Measurements from ENCODE around the gene NOX3. TPM values are rescaled to one million over a fixed set of nuclear protein-coding genes. Genes with fewer than 3 reads are reported as not detected.
A peak's percentile ranks its signal among the peaks of the same experiment; 100 is the strongest.
"Not testable (repeated sequence)": the region's sequence is repeated elsewhere in the genome, so short reads cannot be mapped to it uniquely, and the experiment has no call there.

The NOX3 gene
- total RNA-seq, 1 donor, result not detected

GRCh38 chr6:155452576-155452975, 3.1 kb downstream of the NOX3 start:
- Histone ChIP-seq H4K20me1 (ENCODE audit: insufficient read depth, low read length) (no peaks in the 10 kb centered on the region), H3K4me3 (ENCODE audit: insufficient read depth, low read length) (no peak overlapping the region), H3K4me1 (ENCODE audit: insufficient read depth, low read length) (peaks cover 9% of the 10 kb centered on the region), H3K4me2 (ENCODE audit: insufficient read depth, low read length) (no peak overlapping the region), H3K27me3 (ENCODE audit: insufficient read depth, low read length) (no peaks in the 10 kb centered on the region), H3K36me3 (ENCODE audit: insufficient read depth, low read length) (no peaks in the 10 kb centered on the region), H3K27ac (ENCODE audit: low read depth, low read length) (no peak overlapping the region), H2AFZ (ENCODE audit: low read length) (no peak overlapping the region), H3K79me2 (ENCODE audit: insufficient read depth, low read length) (no peaks in the 10 kb centered on the region), H3K9me3 (ENCODE audit: low read depth, low read length) (no peaks in the 10 kb centered on the region)
- no peak for TF ChIP-seq CTCF (IDR thresholded peaks at IDR 0.05; ENCODE audit: extremely low read depth, low read depth, low read length)
- no peak for DNase-seq (ENCODE audit: insufficient read length, low spot score, missing footprints)

GRCh38 chr6:155451530-155451929, 4.1 kb downstream of the NOX3 start:
- H3K27ac ChIP-seq (ENCODE audit: low read depth, low read length); H3K9me3 ChIP-seq (ENCODE audit: low read depth, low read length); H3K36me3 ChIP-seq (ENCODE audit: insufficient read depth, low read length); H3K79me2 ChIP-seq (ENCODE audit: insufficient read depth, low read length); DNase-seq (ENCODE audit: insufficient read length, low spot score, missing footprints); H3K4me3 ChIP-seq (ENCODE audit: insufficient read depth, low read length); H3K27me3 ChIP-seq (ENCODE audit: insufficient read depth, low read length); H3K4me1 ChIP-seq (ENCODE audit: insufficient read depth, low read length); H3K4me2 ChIP-seq (ENCODE audit: insufficient read depth, low read length); H2AFZ ChIP-seq (ENCODE audit: low read length); H4K20me1 ChIP-seq (ENCODE audit: insufficient read depth, low read length): not testable (repeated sequence)

DNA sequence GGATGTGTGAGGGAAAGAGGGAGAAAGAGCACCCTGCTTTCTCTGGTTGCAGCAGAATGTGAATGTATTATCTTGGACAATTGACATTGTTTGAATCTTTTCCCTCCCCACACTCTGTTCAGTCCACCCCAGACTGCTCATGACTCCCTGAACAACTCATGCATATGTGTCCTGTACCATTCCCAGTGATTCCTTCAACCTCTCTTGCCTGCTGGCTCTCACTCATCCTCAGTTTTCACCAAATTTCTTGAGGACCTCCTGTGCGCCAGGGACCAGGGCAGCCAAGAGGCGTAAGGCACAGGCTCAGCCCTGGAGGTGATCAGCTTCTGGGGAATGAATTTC, 5.4 kb downstream of the NOX3 start:
- Histone ChIP-seq H3K79me2 (ENCODE audit: insufficient read depth, low read length) (no peaks in the 10 kb centered on the region), H3K4me2 (ENCODE audit: insufficient read depth, low read length) (no peak overlapping the region), H3K4me1 (ENCODE audit: insufficient read depth, low read length) (peaks cover 9% of the 10 kb centered on the region), H3K27me3 (ENCODE audit: insufficient read depth, low read length) (no peaks in the 10 kb centered on the region), H3K4me3 (ENCODE audit: insufficient read depth, low read length) (no peak overlapping the region), H3K9me3 (ENCODE audit: low read depth, low read length) (no peaks in the 10 kb centered on the region), H2AFZ (ENCODE audit: low read length) (peak overlapping the region; percentile 34), H4K20me1 (ENCODE audit: insufficient read depth, low read length) (no peaks in the 10 kb centered on the region), H3K27ac (ENCODE audit: low read depth, low read length) (no peak overlapping the region), H3K36me3 (ENCODE audit: insufficient read depth, low read length) (no peaks in the 10 kb centered on the region)
- no peak for DNase-seq (ENCODE audit: insufficient read length, low spot score, missing footprints)
- no peak for TF ChIP-seq CTCF (IDR thresholded peaks at IDR 0.05; ENCODE audit: extremely low read depth, low read depth, low read length)

DNA sequence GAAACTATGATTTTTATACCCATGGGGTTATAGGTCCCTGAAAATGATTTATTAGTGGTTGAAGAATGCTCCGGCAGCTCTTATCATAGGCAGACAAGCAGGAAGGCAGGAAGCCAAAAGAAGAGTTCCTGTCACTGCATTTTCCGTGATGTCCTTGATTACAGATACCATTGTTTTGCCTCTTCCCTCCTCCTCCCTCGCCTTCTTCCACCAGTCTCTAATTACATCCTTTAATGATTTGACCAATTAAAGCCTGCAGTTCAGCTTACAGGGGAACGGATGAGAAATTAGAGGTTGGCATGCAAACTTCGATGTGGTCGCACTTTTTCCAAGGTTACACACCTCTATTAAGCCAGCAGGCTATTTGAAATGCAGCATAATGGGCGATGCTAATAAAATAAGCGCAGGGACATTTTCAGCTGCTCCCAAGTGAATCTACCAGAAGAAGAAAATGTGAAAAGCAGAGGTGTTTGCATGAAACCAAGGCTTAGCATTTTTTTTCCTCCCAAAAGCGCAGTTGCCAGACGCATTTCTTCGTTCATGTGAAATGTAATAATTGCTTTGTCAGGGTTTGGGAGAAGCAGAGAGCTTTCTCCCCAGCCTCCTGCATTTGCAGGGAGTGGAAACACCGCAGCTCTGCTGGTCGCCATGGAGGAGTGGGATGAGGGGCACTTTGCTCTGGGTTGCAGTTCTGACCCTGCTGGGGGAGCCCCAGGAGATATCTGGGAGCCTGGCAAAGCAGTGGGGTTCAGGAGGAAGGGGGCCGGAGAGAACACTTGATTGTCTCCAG, 6.0 kb downstream of the NOX3 start:
- Histone ChIP-seq H3K27me3 (ENCODE audit: insufficient read depth, low read length) (no peaks in the 10 kb centered on the region), H3K4me3 (ENCODE audit: insufficient read depth, low read length) (no peak overlapping the region), H3K36me3 (ENCODE audit: insufficient read depth, low read length) (no peaks in the 10 kb centered on the region), H3K4me1 (ENCODE audit: insufficient read depth, low read length) (peaks cover 9% of the 10 kb centered on the region), H2AFZ (ENCODE audit: low read length) (peak overlapping the region; percentile 52), H3K4me2 (ENCODE audit: insufficient read depth, low read length) (no peak overlapping the region), H3K27ac (ENCODE audit: low read depth, low read length) (no peak overlapping the region), H3K79me2 (ENCODE audit: insufficient read depth, low read length) (no peaks in the 10 kb centered on the region), H3K9me3 (ENCODE audit: low read depth, low read length) (no peaks in the 10 kb centered on the region), H4K20me1 (ENCODE audit: insufficient read depth, low read length) (no peaks in the 10 kb centered on the region)
- no peak for TF ChIP-seq CTCF (IDR thresholded peaks at IDR 0.05; ENCODE audit: extremely low read depth, low read depth, low read length)
- DNase-seq (ENCODE audit: insufficient read length, low spot score, missing footprints), result no peak
